Transverse colon (tissue), 4 donors: ENCODE measurements around the gene ZFAND6. TPM values are rescaled to one million over a fixed set of nuclear protein-coding genes. Genes with fewer than 3 reads are reported as not detected.

Source experiments
- DNase-seq: peaks from one replicate; pipeline ENCODE4 v3.0.0-alpha.2; 2019
- H3K27ac ChIP-seq, 4 donors: fragments of 200-600 bp; sonication (generic); 2 replicates each; pipeline ENCODE4 v1.5.1; 2016 to 2018; ENCODE audit warnings: inconsistent platforms in 4 of 4
- H3K27me3 ChIP-seq: fragments of 200-600 bp; sonication (generic); 2 replicates; pipeline ENCODE4 v1.5.1; 2017; ENCODE audit warnings: inconsistent platforms
- H3K36me3 ChIP-seq, 4 donors: fragments of 200-600 bp; sonication (generic); 2 replicates each; pipeline ENCODE4 v1.5.1; 2017 to 2019; ENCODE audit warnings: inconsistent platforms in 4 of 4
- H3K4me1 ChIP-seq, 4 donors: fragments of 200-600 bp; sonication (generic); 2 replicates each; pipeline ENCODE4 v1.5.1; 2017 to 2020; ENCODE audit warnings: inconsistent platforms in 4 of 4
- H3K4me3 ChIP-seq, 4 donors: fragments of 200-600 bp; sonication (generic); 1 replicate in 1 of 4; 2 replicates in 3 of 4; pipeline versions ENCODE4 v1.5.1 to v1.6.1; 2017 to 2019; ENCODE audit warnings: inconsistent platforms in 4 of 4
- H3K9me3 ChIP-seq, 2 donors: fragments of 200-600 bp; sonication (generic); 2 replicates each; pipeline ENCODE4 v1.5.1; 2017 to 2019; ENCODE audit warnings: inconsistent platforms in 2 of 2
- EP300 ChIP-seq: sonication (generic); formaldehyde crosslinking; IDR thresholded peaks from one replicate; pipeline ENCODE4 v1.6.1; 2017; ENCODE audit warnings: antibody characterized with exemption, low read depth
- POLR2A ChIP-seq: fragments of 450-650 bp; IDR thresholded peaks from one replicate; pipeline ENCODE4 v1.6.1; 2016; ENCODE audit warnings: antibody characterized with exemption, mild to moderate bottlenecking, moderate library complexity
- POLR2AphosphoS5 ChIP-seq, 3 donors: sonication (generic); formaldehyde crosslinking; IDR thresholded peaks; one replicate each; pipeline ENCODE4 v1.6.1; 2016; ENCODE audit warnings: antibody characterized with exemption in 3 of 3
- WGBS, 2 donors: methylation state at CpG; one replicate each; pipeline ENCODE4 v1.1.5; 2018; ENCODE audit warnings: low coverage in 1 of 2; 5-methylcytosine and 5-hydroxymethylcytosine counted together
- in situ Hi-C, 4 donors: fragments of 200-750 bp; cut with MboI; loops; one replicate each; pipeline versions ENCODE4 v1.15.0 to v1.15.1; 2017; ENCODE audit warnings: low sequenced_read_pairs in 3 of 4, low pct_ligation_motif_present in 1 of 4, low pct_unique_long_range_greater_than_20kb in 1 of 4
- intact Hi-C: fragments of 100-400 bp; cut with DNase I; formaldehyde crosslinking; loops from one replicate; pipeline ENCODE4 v1.15.1; 2023; ENCODE audit warnings: low total_unique reads
- total RNA-seq, 4 donors: library from RNA; depleted of rRNA; stranded (reverse); fragments of >200 nt; gene quantifications; one replicate each; pipeline ENCODE4 v1.1.0, GENCODE V29; 2016
- TF ChIP-seq, protein P1 (sequence below), 5 experiments: fragments of 200-600 bp in 3 of 5; fragments of 450-650 bp in 2 of 5; sonication (generic) in 3 of 5; IDR thresholded peaks; 1 replicate in 2 of 5; 2 replicates in 3 of 5; pipeline ENCODE4 v1.5.1; 2016 to 2017; ENCODE audit warnings: antibody characterized with exemption in 5 of 5, inconsistent platforms in 3 of 5, mild to moderate bottlenecking in 2 of 5, moderate library complexity in 1 of 5

Gene ZFAND6
- total RNA-seq, 4 donors from 2014 or later: 86.7 to 195 (median 117) TPM

GRCh38 chr15:80109388-80109787 is 49.9 kb downstream of the ZFAND6 start:
- 82 to 86% methylated on average over 3 of the region's 3 CpGs for WGBS, 2 donors
- intact Hi-C loops: no loop called here
- H3K27ac ChIP-seq: no peak overlapping the region
- in situ Hi-C loops: no loop called here
- DNase-seq: no peak
- H3K4me3 ChIP-seq: no peak overlapping the region
- peaks cover 9 to 42% (median 15%) of the 10 kb centered on the region in 4 donors for H3K4me1 ChIP-seq
- no peaks in the 10 kb centered on the region for H3K36me3 ChIP-seq
- TF ChIP-seq POLR2A (no peak), EP300 (no peak), POLR2AphosphoS5 (IDR thresholded peaks at IDR 0.05) (no peak)
- TF ChIP-seq, protein P1, sequence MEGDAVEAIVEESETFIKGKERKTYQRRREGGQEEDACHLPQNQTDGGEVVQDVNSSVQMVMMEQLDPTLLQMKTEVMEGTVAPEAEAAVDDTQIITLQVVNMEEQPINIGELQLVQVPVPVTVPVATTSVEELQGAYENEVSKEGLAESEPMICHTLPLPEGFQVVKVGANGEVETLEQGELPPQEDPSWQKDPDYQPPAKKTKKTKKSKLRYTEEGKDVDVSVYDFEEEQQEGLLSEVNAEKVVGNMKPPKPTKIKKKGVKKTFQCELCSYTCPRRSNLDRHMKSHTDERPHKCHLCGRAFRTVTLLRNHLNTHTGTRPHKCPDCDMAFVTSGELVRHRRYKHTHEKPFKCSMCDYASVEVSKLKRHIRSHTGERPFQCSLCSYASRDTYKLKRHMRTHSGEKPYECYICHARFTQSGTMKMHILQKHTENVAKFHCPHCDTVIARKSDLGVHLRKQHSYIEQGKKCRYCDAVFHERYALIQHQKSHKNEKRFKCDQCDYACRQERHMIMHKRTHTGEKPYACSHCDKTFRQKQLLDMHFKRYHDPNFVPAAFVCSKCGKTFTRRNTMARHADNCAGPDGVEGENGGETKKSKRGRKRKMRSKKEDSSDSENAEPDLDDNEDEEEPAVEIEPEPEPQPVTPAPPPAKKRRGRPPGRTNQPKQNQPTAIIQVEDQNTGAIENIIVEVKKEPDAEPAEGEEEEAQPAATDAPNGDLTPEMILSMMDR (IDR thresholded peaks at IDR 0.05): no peak
- H3K9me3 ChIP-seq: no peaks in the 10 kb centered on the region
- no peaks in the 10 kb centered on the region for H3K27me3 ChIP-seq

DNA sequence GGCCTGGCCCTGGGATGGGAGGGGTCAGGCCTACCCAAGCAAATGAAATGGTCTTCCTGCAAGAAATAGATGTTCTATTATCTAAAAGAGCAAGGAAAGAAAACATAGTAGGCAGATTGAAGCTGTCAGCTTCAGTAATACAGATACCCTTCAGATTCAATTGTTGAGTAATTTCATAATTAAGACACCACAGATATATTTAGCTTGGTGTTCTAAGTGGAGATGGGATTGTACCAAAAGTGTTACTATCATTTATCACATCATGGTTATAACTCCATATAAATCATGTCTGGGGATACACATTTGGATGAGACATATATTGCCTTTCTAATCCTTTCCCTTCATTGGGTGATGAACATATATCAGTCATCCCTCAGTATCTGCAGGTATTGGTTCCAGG is 51.4 kb downstream of the ZFAND6 start:
- no peak for TF ChIP-seq POLR2A
- DNase-seq: no peak
- no peaks in the 10 kb centered on the region for H3K9me3 ChIP-seq
- in situ Hi-C loops (no loop called here), intact Hi-C loops (no loop called here)
- H3K27ac ChIP-seq: no peak overlapping the region
- no peak overlapping the region for H3K4me3 ChIP-seq
- no peaks in the 10 kb centered on the region for H3K27me3 ChIP-seq
- H3K36me3 ChIP-seq: no peaks in the 10 kb centered on the region
- peaks cover 0 to 39% (median 5%) of the 10 kb centered on the region in 4 donors for H3K4me1 ChIP-seq

GRCh38 chr15:80114114-80114513 is 54.6 kb downstream of the ZFAND6 start:
- WGBS, 2 donors: 38 to 42% methylated on average over 4 of the region's 4 CpGs
- Histone ChIP-seq H3K4me1 (peaks cover 0 to 33% (median 5%) of the 10 kb centered on the region in 4 donors), H3K27ac (no peak overlapping the region), H3K9me3 (no peaks in the 10 kb centered on the region), H3K4me3 (no peak overlapping the region), H3K27me3 (no peaks in the 10 kb centered on the region), H3K36me3 (no peaks in the 10 kb centered on the region)
- intact Hi-C loops (no loop called here), in situ Hi-C loops (no loop called here)
- TF ChIP-seq EP300 (no peak), POLR2AphosphoS5 (IDR thresholded peaks at IDR 0.05) (no peak), POLR2A (no peak)
- TF ChIP-seq, protein P1 (IDR thresholded peaks at IDR 0.05): no peak
- no peak for DNase-seq

DNA sequence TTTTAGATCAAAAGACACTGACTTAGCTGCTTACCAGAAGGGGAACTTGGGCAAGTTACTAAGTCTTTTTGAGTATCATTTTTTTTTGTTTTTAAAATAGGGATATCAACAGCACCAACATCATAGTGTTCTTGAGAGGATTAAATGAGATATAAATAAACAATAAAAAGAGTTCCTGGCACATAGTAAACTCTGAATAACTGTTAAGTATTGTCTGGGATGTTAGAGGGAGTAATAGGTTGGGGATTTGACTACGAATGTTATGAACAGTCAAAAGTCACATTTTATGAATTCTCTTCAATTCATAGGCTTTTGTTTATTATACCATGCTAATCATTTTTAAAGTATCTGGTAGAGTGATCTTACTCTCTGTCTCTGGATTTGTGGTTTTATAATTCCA is 55.5 kb downstream of the ZFAND6 start:
- TF ChIP-seq POLR2AphosphoS5 (IDR thresholded peaks at IDR 0.05) (no peak), EP300 (no peak), POLR2A (no peak)
- TF ChIP-seq, protein P1 (IDR thresholded peaks at IDR 0.05): no peak
- H3K4me1 ChIP-seq: peaks cover 0 to 33% (median 5%) of the 10 kb centered on the region in 4 donors

DNA sequence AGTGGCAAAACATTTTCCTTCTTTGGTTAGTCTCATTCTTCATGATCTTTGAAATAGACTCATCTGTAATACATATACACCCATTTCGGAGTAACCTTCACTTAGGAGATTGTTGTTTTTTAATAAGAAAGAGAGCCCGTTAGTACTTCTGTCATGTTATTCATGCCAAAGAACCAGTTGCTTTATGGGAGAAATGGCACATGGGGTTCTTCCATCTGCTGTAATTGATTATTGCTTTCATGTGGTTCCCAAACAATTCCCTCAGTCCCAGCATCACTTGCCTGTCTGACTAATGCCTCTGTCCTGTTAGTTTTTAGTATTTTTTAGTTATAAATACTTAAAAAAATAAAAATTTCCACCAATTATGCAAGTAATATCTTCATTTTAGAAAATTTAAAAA is 59.5 kb downstream of the ZFAND6 start:
- TF ChIP-seq POLR2AphosphoS5 (IDR thresholded peaks at IDR 0.05) (no peak), POLR2A (no peak), EP300 (no peak)
- TF ChIP-seq, protein P1 (IDR thresholded peaks at IDR 0.05): no peak
- H3K27me3 ChIP-seq: no peaks in the 10 kb centered on the region
- DNase-seq: no peak
- no peaks in the 10 kb centered on the region for H3K9me3 ChIP-seq
- peaks cover 0 to 16% (median 3%) of the 10 kb centered on the region in 4 donors for H3K4me1 ChIP-seq
- no peak overlapping the region for H3K4me3 ChIP-seq
- H3K27ac ChIP-seq: no peak overlapping the region
- in situ Hi-C loops (no loop called here), intact Hi-C loops (no loop called here)
- 83 to 100% methylated on average over 2 of the region's 2 CpGs for WGBS, 2 donors
- H3K36me3 ChIP-seq: peaks cover 0 to 18% (median 3%) of the 10 kb centered on the region in 4 donors

More for the DNA sequence above, 55.5 kb downstream of the ZFAND6 start:
- intact Hi-C loops (no loop called here), in situ Hi-C loops (no loop called here)
- no peak for DNase-seq
- 62 to 75% methylated on average over 1 of the region's 1 CpG for WGBS, 2 donors
- Histone ChIP-seq H3K27me3 (no peaks in the 10 kb centered on the region), H3K9me3 (no peaks in the 10 kb centered on the region), H3K36me3 (no peaks in the 10 kb centered on the region), H3K4me3 (no peak overlapping the region), H3K27ac (no peak overlapping the region)
